GM12865 (cell line): ENCODE results near the gene NFX1.

ENCODE experiments used
- DNase-seq: peaks from one replicate; pipeline ENCODE4 v3.0.0; 2010; ENCODE audit warnings: low read depth
- H3K4me3 ChIP-seq: 2 replicates; pipeline ENCODE4 v1.5.1; 2011; ENCODE audit warnings: mild to moderate bottlenecking, low read depth, low read length, control low read depth
- TF ChIP-seq, protein P1 (sequence below): IDR thresholded peaks from 2 replicates; pipeline ENCODE4 v1.5.1; 2011; ENCODE audit warnings: low read length, control low read depth, low read depth, inconsistent platforms; ENCODE audit not compliant: insufficient read depth; ENCODE audit errors: missing control alignments

The NFX1 gene

DNA sequence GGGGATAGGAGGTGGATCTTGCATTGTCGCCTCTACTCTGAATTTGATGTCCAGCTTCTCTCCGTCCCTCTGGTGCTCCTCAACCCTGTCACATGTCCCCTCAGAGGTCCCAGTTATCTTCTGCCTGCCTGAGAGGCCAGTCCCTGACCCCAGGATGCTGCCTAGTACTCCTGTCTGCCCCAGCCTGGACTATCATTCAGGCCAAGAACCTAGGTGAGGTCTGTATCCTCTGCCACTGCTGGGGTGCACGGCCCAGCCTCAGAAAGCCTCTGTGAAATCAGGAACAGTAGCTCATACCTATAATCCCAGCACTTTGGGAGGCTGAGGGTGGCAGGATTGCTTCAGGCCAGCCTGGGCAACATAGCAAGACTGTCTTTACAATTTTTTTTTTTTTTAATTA, 41.7 kb upstream of the NFX1 start:
- TF ChIP-seq, protein P1, sequence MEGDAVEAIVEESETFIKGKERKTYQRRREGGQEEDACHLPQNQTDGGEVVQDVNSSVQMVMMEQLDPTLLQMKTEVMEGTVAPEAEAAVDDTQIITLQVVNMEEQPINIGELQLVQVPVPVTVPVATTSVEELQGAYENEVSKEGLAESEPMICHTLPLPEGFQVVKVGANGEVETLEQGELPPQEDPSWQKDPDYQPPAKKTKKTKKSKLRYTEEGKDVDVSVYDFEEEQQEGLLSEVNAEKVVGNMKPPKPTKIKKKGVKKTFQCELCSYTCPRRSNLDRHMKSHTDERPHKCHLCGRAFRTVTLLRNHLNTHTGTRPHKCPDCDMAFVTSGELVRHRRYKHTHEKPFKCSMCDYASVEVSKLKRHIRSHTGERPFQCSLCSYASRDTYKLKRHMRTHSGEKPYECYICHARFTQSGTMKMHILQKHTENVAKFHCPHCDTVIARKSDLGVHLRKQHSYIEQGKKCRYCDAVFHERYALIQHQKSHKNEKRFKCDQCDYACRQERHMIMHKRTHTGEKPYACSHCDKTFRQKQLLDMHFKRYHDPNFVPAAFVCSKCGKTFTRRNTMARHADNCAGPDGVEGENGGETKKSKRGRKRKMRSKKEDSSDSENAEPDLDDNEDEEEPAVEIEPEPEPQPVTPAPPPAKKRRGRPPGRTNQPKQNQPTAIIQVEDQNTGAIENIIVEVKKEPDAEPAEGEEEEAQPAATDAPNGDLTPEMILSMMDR = no peak
- DNase-seq = no peak
- no peak overlapping the region for H3K4me3 ChIP-seq

DNA sequence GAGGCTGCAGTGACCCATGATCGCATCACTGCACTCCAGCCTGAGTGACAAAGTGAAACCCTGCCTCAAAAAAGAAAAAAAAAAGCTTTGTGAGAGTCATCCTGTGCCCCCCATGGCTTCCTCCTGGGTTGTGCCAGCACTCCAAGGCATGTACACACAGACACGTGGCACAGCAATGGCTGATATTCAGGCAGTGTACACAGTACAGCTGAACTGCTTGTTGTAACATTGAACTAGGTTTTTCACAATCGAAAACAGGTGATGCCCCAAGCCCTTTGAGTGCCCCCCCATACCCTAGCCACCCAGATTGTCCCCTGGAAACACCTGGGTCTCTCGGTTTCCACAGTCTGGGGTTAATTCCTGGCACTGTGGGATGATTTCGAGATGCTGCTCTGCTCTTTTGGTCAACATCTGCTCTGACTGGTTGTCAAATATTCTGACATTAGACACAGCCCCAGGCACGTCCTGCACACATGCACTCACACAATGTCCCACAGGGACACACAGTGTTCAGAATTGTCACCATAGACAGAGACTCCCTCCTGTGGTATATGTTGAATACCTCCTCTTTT, 41.1 kb upstream of the NFX1 start:
- TF ChIP-seq, protein P1 = no peak
- peak; percentile 58 for DNase-seq
- no peak overlapping the region for H3K4me3 ChIP-seq

GRCh38 chr9:33249983-33250382, 40.3 kb upstream of the NFX1 start:
- TF ChIP-seq, protein P1 = no peak
- DNase-seq = no peak
- H3K4me3 ChIP-seq = no peak overlapping the region

- H3K4me3 ChIP-seq = no peak overlapping the region
- no peak for DNase-seq
- TF ChIP-seq, protein P1 = no peak
Observed at GRCh38 chr9:33250458-33250995, 39.8 kb upstream of the NFX1 start.

- TF ChIP-seq, protein P1 = no peak
- no peak overlapping the region for H3K4me3 ChIP-seq
- no peak for DNase-seq
Observed at GRCh38 chr9:33254211-33254610, 36.1 kb upstream of the NFX1 start.

GRCh38 chr9:33255014-33255413, 35.3 kb upstream of the NFX1 start:
- no peak for DNase-seq
- TF ChIP-seq, protein P1 = no peak

DNA sequence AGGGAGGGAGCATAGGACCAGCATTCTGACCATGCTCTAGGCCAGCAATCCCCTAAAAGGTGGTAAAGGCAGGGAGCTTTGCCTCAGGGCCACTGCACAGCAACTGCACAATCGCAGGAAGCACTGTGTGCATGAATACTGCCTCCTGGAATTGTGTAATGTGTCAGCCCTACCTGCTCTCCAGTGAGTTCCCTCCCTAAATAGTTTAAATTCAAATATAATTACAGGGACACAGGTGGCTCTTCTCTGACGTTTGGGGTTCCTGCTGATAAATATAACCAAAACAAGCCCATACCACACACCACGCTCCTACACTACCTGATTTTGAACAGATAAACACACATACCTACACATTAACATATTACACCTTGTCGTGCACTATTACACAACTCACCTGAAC, 34.8 kb upstream of the NFX1 start:
- TF ChIP-seq, protein P1 = no peak
- no peak for DNase-seq
- no peak overlapping the region for H3K4me3 ChIP-seq

More at GRCh38 chr9:33255014-33255413, 35.3 kb upstream of the NFX1 start:
- no peak overlapping the region for H3K4me3 ChIP-seq
